Dendritic cell treated with granulocyte-macrophage colony-stimulating factor and Interleukin-4, amounts not matched to agents 40 ng/mL and 50 ng/mL, for 4 days (primary cell): ENCODE data around the gene ANKRD55.

Experiments
- H3K27ac Mint-ChIP-seq: one replicate; pipeline ENCODE4 v1.8.0; 2022; ENCODE audit warnings: mild to moderate bottlenecking, mixed read lengths
- H3K27me3 Mint-ChIP-seq: one replicate; pipeline ENCODE4 v1.8.0; 2022; ENCODE audit warnings: mild to moderate bottlenecking, mixed read lengths
- H3K36me3 Mint-ChIP-seq: one replicate; pipeline ENCODE4 v1.8.0; 2022; ENCODE audit warnings: low read depth, mixed read lengths
- H3K4me1 Mint-ChIP-seq: one replicate; pipeline ENCODE4 v1.8.0; 2022; ENCODE audit warnings: low read depth, mixed read lengths
- H3K4me3 Mint-ChIP-seq: one replicate; pipeline ENCODE4 v1.8.0; 2022; ENCODE audit warnings: mild to moderate bottlenecking, moderate library complexity, mixed read lengths
- H3K9me3 Mint-ChIP-seq: one replicate; pipeline ENCODE4 v1.8.0; 2022; ENCODE audit warnings: mixed read lengths
- intact Hi-C: fragments of 100-400 bp; cut with micrococcal nuclease; formaldehyde crosslinking; loops from one replicate; pipeline ENCODE4 v1.15.0; 2022

Gene ANKRD55

GRCh38 chr5:56066931-56067450 lies 166.1 kb downstream of the ANKRD55 start:
- H3K27me3 Mint-ChIP-seq = peaks cover 5% of the 10 kb centered on the region
- no peaks in the 10 kb centered on the region for H3K9me3 Mint-ChIP-seq
- peaks cover 32% of the 10 kb centered on the region for H3K4me1 Mint-ChIP-seq
- H3K27ac Mint-ChIP-seq = no peak overlapping the region
- no peak overlapping the region for H3K4me3 Mint-ChIP-seq
- H3K36me3 Mint-ChIP-seq = no peaks in the 10 kb centered on the region
- intact Hi-C loops = no loop called here

DNA sequence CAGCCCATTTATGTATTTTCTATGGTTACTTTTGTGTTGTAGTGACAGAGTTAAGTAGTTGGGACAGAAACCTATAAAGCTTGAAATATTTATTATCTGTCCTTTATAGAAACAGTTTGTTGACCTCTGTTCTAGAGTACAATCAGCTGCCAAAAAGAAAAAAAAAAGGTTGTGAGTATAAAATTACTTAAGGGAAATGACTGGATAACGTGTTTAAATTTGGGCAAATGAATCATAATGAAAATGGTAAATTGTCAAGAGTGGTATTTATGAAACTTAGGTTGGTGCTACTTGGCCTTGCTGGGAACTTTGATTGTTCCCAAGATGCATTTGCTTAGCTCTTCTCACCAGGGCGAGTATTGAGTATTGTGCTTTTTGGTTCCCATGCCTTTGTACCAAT lies 168.1 kb downstream of the ANKRD55 start:
- Mint-ChIP-seq H3K4me1 (peaks cover 21% of the 10 kb centered on the region), H3K36me3 (no peaks in the 10 kb centered on the region), H3K9me3 (no peaks in the 10 kb centered on the region), H3K4me3 (no peak overlapping the region), H3K27ac (no peak overlapping the region), H3K27me3 (peaks cover 7% of the 10 kb centered on the region)
- intact Hi-C loops = no loop called here

DNA sequence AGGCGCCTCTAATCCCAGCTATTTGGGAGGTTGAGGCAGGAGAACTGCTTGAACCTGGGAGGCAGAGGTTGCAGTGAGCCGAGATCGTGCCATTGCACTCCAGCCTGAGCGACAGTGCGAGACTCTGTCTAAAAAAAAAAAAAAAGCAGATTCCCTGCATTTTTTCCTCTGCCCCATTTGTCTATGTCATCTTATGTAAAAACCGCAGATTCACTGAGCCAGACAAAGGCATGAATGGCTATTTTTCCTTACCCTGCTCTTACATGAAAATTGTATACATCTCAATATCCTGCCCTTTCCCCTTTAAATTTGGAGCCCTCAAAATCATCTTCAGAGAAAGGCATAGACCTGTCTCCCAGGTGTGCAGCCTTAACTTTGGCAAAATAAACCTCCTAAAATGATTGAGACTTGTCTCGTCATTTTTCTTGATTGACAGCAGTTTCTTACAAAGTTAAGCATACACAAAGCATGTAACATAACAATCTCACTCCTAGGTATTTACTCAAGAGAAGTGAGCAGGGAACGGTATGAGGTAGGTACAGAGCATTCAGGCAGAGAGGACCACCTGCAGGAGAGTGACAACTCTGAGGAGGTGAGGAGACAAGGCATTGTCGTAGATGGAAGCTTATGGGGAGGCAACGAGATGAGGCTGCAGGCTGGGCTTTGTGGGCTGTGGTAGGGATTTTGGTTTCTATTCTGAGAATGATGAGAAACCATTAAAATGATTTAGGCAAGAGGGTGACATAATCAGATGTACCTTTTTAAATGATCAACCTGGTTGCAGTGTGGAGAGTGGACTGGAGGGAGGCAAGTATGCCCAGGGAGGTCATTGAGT lies 172.6 kb downstream of the ANKRD55 start:
- H3K4me3 Mint-ChIP-seq = no peak overlapping the region

GRCh38 chr5:56059854-56060253 lies 173.3 kb downstream of the ANKRD55 start:
- H3K4me3 Mint-ChIP-seq = no peak overlapping the region
- H3K36me3 Mint-ChIP-seq = no peaks in the 10 kb centered on the region
- no peaks in the 10 kb centered on the region for H3K9me3 Mint-ChIP-seq
- H3K27ac Mint-ChIP-seq = no peak overlapping the region
- intact Hi-C loops = no loop called here
- peaks cover 30% of the 10 kb centered on the region for H3K4me1 Mint-ChIP-seq
- H3K27me3 Mint-ChIP-seq = peaks cover 5% of the 10 kb centered on the region

More for the DNA sequence above, 172.6 kb downstream of the ANKRD55 start:
- H3K27me3 Mint-ChIP-seq = peaks cover 5% of the 10 kb centered on the region
- H3K4me1 Mint-ChIP-seq = peaks cover 30% of the 10 kb centered on the region
- H3K27ac Mint-ChIP-seq = no peak overlapping the region
- intact Hi-C loops = no loop called here
- no peaks in the 10 kb centered on the region for H3K9me3 Mint-ChIP-seq
- H3K36me3 Mint-ChIP-seq = no peaks in the 10 kb centered on the region

- peaks cover 5% of the 10 kb centered on the region for H3K27me3 Mint-ChIP-seq
- intact Hi-C loops = no loop called here
- peaks cover 30% of the 10 kb centered on the region for H3K4me1 Mint-ChIP-seq
- no peak overlapping the region for H3K27ac Mint-ChIP-seq
- H3K9me3 Mint-ChIP-seq = no peaks in the 10 kb centered on the region
- no peaks in the 10 kb centered on the region for H3K36me3 Mint-ChIP-seq
- H3K4me3 Mint-ChIP-seq = no peak overlapping the region
Observed at GRCh38 chr5:56056875-56057274, 176.3 kb downstream of the ANKRD55 start.

GRCh38 chr5:56055859-56056258 lies 177.3 kb downstream of the ANKRD55 start:
- H3K27me3 Mint-ChIP-seq = peaks cover 5% of the 10 kb centered on the region
- no peaks in the 10 kb centered on the region for H3K9me3 Mint-ChIP-seq
- no peak overlapping the region for H3K27ac Mint-ChIP-seq
- peaks cover 35% of the 10 kb centered on the region for H3K4me1 Mint-ChIP-seq
- intact Hi-C loops = no loop called here
- H3K36me3 Mint-ChIP-seq = no peaks in the 10 kb centered on the region
- H3K4me3 Mint-ChIP-seq = no peak overlapping the region

GRCh38 chr5:56055287-56055686 lies 177.8 kb downstream of the ANKRD55 start:
- Mint-ChIP-seq H3K9me3 (no peaks in the 10 kb centered on the region), H3K27ac (no peak overlapping the region)

DNA sequence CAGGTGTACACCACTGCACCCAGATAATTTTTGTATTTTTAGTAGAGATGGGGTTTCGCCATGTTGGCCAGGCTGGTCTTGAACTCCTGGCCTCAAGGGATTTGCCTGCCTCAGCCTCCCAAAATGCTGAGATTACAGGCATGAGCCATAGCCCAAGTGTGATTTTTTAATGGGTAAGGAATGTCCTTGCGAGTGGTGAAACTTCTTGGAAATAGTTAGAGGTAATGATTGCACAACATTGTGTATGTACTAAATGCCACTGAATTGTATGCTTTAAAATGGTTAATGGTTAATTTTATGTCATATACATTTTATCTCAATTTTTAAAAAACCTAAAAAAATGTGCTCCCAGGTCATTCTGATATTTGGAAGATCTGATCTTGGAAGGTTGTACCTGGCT lies 178.5 kb downstream of the ANKRD55 start:
- Mint-ChIP-seq H3K36me3 (no peaks in the 10 kb centered on the region), H3K27ac (no peak overlapping the region), H3K27me3 (peaks cover 3% of the 10 kb centered on the region), H3K4me1 (peaks cover 38% of the 10 kb centered on the region), H3K4me3 (no peak overlapping the region), H3K9me3 (no peaks in the 10 kb centered on the region)
- intact Hi-C loops = no loop called here

More at GRCh38 chr5:56055287-56055686, 177.8 kb downstream of the ANKRD55 start:
- intact Hi-C loops = no loop called here
- H3K36me3 Mint-ChIP-seq = no peaks in the 10 kb centered on the region
- no peak overlapping the region for H3K4me3 Mint-ChIP-seq
- H3K27me3 Mint-ChIP-seq = peaks cover 3% of the 10 kb centered on the region
- peaks cover 36% of the 10 kb centered on the region for H3K4me1 Mint-ChIP-seq

DNA sequence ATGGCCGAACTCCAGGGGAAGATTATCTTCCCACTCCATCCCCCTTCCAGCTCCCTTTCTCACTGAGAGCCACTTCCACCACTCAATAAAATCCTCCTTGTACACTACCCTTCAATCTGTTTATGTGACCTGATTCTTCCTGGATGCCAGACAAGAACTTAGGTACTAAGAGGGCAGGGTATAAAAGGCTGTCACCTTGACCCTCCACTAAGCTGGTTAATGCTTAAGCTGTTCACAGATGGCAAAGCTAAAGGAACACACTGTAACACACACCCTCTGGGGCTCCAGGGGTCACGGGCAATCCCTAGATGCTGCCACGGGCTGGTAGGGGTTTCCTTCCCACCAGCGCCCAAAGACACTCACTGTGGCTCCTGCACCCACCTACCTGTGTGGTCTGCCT lies 179.8 kb downstream of the ANKRD55 start:
- intact Hi-C loops = no loop called here
- H3K4me1 Mint-ChIP-seq = peaks cover 33% of the 10 kb centered on the region
- no peak overlapping the region for H3K27ac Mint-ChIP-seq
- peaks cover 3% of the 10 kb centered on the region for H3K27me3 Mint-ChIP-seq
- H3K9me3 Mint-ChIP-seq = no peaks in the 10 kb centered on the region
- no peak overlapping the region for H3K4me3 Mint-ChIP-seq
- no peaks in the 10 kb centered on the region for H3K36me3 Mint-ChIP-seq

DNA sequence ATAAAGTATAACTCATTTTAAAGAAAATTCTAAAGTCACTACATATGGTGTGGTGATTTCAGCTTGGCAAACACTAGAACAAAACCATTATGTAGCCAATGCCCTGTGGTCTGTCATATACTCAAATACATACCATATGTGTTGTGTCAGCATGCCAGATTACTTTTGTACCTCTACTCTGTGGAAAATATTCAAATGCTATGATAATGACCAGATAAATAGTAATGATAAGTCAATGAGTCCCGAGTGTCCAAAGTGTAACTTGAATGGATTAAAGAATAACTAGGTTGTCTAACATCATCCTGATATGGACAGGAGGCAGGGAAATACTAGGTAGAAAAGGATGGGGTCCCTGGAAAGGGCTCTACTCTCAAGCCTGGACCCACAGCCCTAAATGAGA lies 180.4 kb downstream of the ANKRD55 start:
- Mint-ChIP-seq H3K4me3 (no peak overlapping the region), H3K27ac (no peak overlapping the region), H3K36me3 (no peaks in the 10 kb centered on the region), H3K9me3 (no peaks in the 10 kb centered on the region), H3K27me3 (peaks cover 3% of the 10 kb centered on the region), H3K4me1 (peaks cover 28% of the 10 kb centered on the region)
- intact Hi-C loops = no loop called here

- H3K9me3 Mint-ChIP-seq = peaks cover 2% of the 10 kb centered on the region
- intact Hi-C loops = no loop called here
- no peak overlapping the region for H3K27ac Mint-ChIP-seq
- H3K4me1 Mint-ChIP-seq = peaks cover 19% of the 10 kb centered on the region
- no peak overlapping the region for H3K4me3 Mint-ChIP-seq
- no peaks in the 10 kb centered on the region for H3K27me3 Mint-ChIP-seq
- no peaks in the 10 kb centered on the region for H3K36me3 Mint-ChIP-seq
Observed at GRCh38 chr5:56050551-56051255, 182.4 kb downstream of the ANKRD55 start.
